Anterior cingulate cortex (tissue), 58 donors: Measurements from ENCODE around the gene IGFBP2.

ENCODE experiments used
- DNase-seq, 58 donors: peaks; one replicate each; lab custom pipeline; 2025; lab: John Stamatoyannopoulos, UW

The IGFBP2 gene

GRCh38 chr2:216615298-216616082 lies 17.7 kb upstream of the IGFBP2 start:
- no peak for DNase-seq

GRCh38 chr2:216616083-216616678 lies 17.0 kb upstream of the IGFBP2 start:
- DNase-seq = no peak

GRCh38 chr2:216617159-216617815 lies 15.9 kb upstream of the IGFBP2 start:
- DNase-seq = no peak

GRCh38 chr2:216618785-216619184 lies 14.4 kb upstream of the IGFBP2 start:
- DNase-seq = no peak

- DNase-seq = no peak
These were observed 13.5 kb upstream of the IGFBP2 start for GRCh38 chr2:216619411-216620393.

- peak in 1 of 58 donors; percentile 7 for DNase-seq
These were observed 12.4 kb upstream of the IGFBP2 start for GRCh38 chr2:216620786-216621185.

- no peak for DNase-seq
These were observed 11.9 kb upstream of the IGFBP2 start for GRCh38 chr2:216621292-216621691.

- no peak for DNase-seq
These were observed 10.7 kb upstream of the IGFBP2 start for GRCh38 chr2:216622526-216622925.

GRCh38 chr2:216624251-216624650 lies 9.0 kb upstream of the IGFBP2 start:
- DNase-seq = no peak

- no peak for DNase-seq
These were observed 6.9 kb upstream of the IGFBP2 start for GRCh38 chr2:216626168-216626874.

GRCh38 chr2:216626875-216627245 lies 6.4 kb upstream of the IGFBP2 start:
- DNase-seq = no peak

GRCh38 chr2:216629784-216630183 lies 3.4 kb upstream of the IGFBP2 start:
- DNase-seq = no peak

GRCh38 chr2:216632346-216632951 lies 771 bp upstream of the IGFBP2 start:
- DNase-seq = no peak

- no peak for DNase-seq
These were observed 573 bp downstream of the IGFBP2 start for GRCh38 chr2:216633616-216634369.

GRCh38 chr2:216634370-216635148 lies 1.3 kb downstream of the IGFBP2 start:
- DNase-seq = no peak

- no peak for DNase-seq
These were observed 2.0 kb downstream of the IGFBP2 start for GRCh38 chr2:216635171-216635570.

GRCh38 chr2:216635701-216636550 lies 2.7 kb downstream of the IGFBP2 start:
- no peak for DNase-seq
